ENCODE measurements around the gene NPY5R. TPM values are rescaled to one million over a fixed set of nuclear protein-coding genes. Genes with fewer than 3 reads are reported as not detected.

The NPY5R gene
- total and polyA plus RNA-seq, 2 donors (not counting 3 experiments of a cell fraction or from before 2014, with no cell fraction given), result not detected

- BruUV-seq (replicated peaks), result no TSS peak
- Histone ChIP-seq H3K4me3 (replicated peaks in 1 of 3; ENCODE audit: insufficient read depth in 1 of 3, low read depth in 1 of 3, low read length in 3 of 3) (no peak overlapping the region), H3K9me3 (replicated peaks; ENCODE audit: control insufficient read depth, insufficient read depth, low read length) (no peaks in the 10 kb centered on the region), H3K9me1 (replicated peaks; ENCODE audit: control insufficient read depth, extremely low read depth, insufficient read depth, low read length) (no peaks in the 10 kb centered on the region), H3K36me3 (ENCODE audit: control insufficient read depth in 2 of 2, extremely low read depth in 1 of 2, insufficient read depth in 2 of 2, low read length in 2 of 2) (no peaks in the 10 kb centered on the region), H3K4me2 (ENCODE audit: insufficient read depth, low read length) (no peak overlapping the region), H2AFZ (ENCODE audit: low read depth, low read length) (no peak overlapping the region), H3K27ac (ENCODE audit: insufficient read depth, low read depth, low read length) (no peak overlapping the region), H3K9ac (replicated peaks; ENCODE audit: extremely low read depth, insufficient read depth, low read length) (no peak overlapping the region), H3K4me1 (ENCODE audit: control insufficient read depth, extremely low read depth, insufficient read depth, low read length) (no peaks in the 10 kb centered on the region), H4K20me1 (replicated peaks; ENCODE audit: control insufficient read depth, extremely low read depth, insufficient read depth, low read length) (no peaks in the 10 kb centered on the region), H3K27me3 (ENCODE audit: control insufficient read depth in 2 of 2, insufficient read depth in 2 of 2, low read length in 2 of 2) (no peaks in the 10 kb centered on the region), H3K79me2 (ENCODE audit: control insufficient read depth, insufficient read depth, low read length) (no peaks in the 10 kb centered on the region)
- ChIA-PET CTCF (no interaction called here), POLR2A (no interaction called here)
- FAIRE-seq (no peak), DNase-seq (ENCODE audit: low read depth, low spot score) (no peak)
- dilution Hi-C loops (cut with MboI; ENCODE audit: extremely low pct_ligation_motif_present, low sequenced_read_pairs) (no loop called here), intact Hi-C loops (cut with micrococcal nuclease) (no loop called here)
- TF ChIP-seq POLR2A (IDR thresholded peaks at IDR 0.05; ENCODE audit: low read depth, low read length) (no peak), JUN (IDR thresholded peaks at IDR 0.05; ENCODE audit: borderline replicate concordance, insufficient read depth, insufficient read length, low read depth) (no peak), GATA2 (IDR thresholded peaks at IDR 0.05; ENCODE audit: insufficient read depth, insufficient read length, low read depth, low read length) (no peak), MYC (IDR thresholded peaks at IDR 0.05; ENCODE audit: low read depth, low read length) (no peak), EZH2 (IDR thresholded peaks at IDR 0.05; ENCODE audit: borderline replicate concordance, low read depth, low read length, severe bottlenecking) (no peak), FOS (IDR thresholded peaks at IDR 0.05; ENCODE audit: borderline replicate concordance, insufficient read depth, low read length) (no peak), CTCF (IDR thresholded peaks at IDR 0.05; ENCODE audit: extremely low read depth in 1 of 2, insufficient read depth in 1 of 2, low read depth in 1 of 2, low read length in 2 of 2) (no peak), POLR2AphosphoS5 (IDR thresholded peaks at IDR 0.05; ENCODE audit: insufficient read depth, low read depth, low read length) (no peak), MAX (IDR thresholded peaks at IDR 0.05; ENCODE audit: insufficient read depth, insufficient read length) (no peak)
These were observed 37.0 kb downstream of the NPY5R start for GRCh38 chr4:163380703-163381102.
